ENCODE results near the gene MAGEH1. TPM values are rescaled to one million over a fixed set of nuclear protein-coding genes. Genes with fewer than 3 reads are reported as not detected.

Gene MAGEH1
- 19.8 and 45.4 TPM in 2 replicates for total RNA-seq (ENCODE audit: low replicate concordance)

GRCh38 chrX:55451990-55452832, at the start of gene MAGEH1:
MAGEH1 (plus strand) TSS chrX:55452127; CDS start chrX:55452375, 248 bp downstream.

GRCh38 chrX:55489314-55490009, 37.5 kb downstream of the MAGEH1 start, which contains the start of gene USP51:
USP51 (minus strand) TSS chrX:55489848; CDS start chrX:55488939, 909 bp downstream.

Other genes with a start within 250 kb of the MAGEH1 start
- gene PAGE5, start 231.8 kb upstream of the MAGEH1 start, total RNA-seq (ENCODE audit: low replicate concordance): not detected in 2 replicates
- not detected in 2 replicates for gene PAGE3, start 187.2 kb upstream of the MAGEH1 start, total RNA-seq (ENCODE audit: low replicate concordance)
- 0.30 and 2.5 TPM in 2 replicates for gene USP51, start 37.7 kb downstream of the MAGEH1 start, total RNA-seq (ENCODE audit: low replicate concordance)
- gene FOXR2, start 171.3 kb downstream of the MAGEH1 start, total RNA-seq (ENCODE audit: low replicate concordance): not detected in 2 replicates

All from smooth muscle cell of the coronary artery (primary cell).